ENCODE results near the gene GPR143. TPM values are rescaled to one million over a fixed set of nuclear protein-coding genes. Genes with fewer than 3 reads are reported as not detected.
A peak's percentile ranks its signal among the peaks of the same experiment; 100 is the strongest.

Gene GPR143
- total and polyA plus RNA-seq, 10 of the 15 experiments (the other 5 are each of a cell fraction or from before 2014, with no cell fraction given): 0.05 to 0.31 (median 0.15) TPM; not detected in 5

DNA sequence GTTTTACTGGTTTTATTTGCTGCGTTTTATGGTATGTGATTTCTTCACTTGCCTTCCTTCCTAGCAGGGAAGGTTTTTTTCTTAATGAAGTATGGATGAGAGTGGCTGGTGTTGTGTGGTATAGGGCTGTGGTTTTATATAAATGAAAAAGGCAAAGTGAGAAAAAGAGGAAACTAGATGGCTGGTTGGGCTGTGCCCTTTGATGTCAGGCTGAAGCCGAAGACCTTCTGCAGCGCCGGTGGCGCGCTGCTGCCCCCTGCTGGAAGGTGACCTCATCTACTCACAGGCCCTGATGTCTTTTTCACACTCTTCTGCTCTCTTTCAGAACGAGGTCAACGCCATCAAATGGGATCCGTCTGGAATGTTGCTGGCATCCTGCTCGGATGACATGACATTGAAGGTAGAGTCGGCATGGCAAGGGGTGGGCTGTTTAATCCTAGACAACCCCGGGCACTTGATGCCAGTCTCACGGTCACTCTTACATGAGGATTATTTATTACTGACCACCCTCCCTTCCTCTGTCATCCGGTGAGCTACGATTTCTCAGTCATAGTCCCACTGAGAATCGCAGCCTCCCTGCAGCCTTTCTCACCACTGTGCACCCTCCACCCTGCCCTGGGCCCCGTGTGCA is 56.6 kb downstream of the GPR143 start (continued):
- TF ChIP-seq IRF5 (IDR thresholded peaks at IDR 0.05; ENCODE audit: borderline replicate concordance) (no peak), SMC3 (IDR thresholded peaks at IDR 0.05; ENCODE audit: borderline replicate concordance, low read length) (peak; percentile 88), RAD51 (IDR thresholded peaks at IDR 0.05) (no peak), SIX5 (IDR thresholded peaks at IDR 0.05; ENCODE audit: low read depth, low read length, severe bottlenecking) (no peak), ESRRA (IDR thresholded peaks at IDR 0.05; ENCODE audit: low read length) (0 out of 2 replicates have a peak, but pooled peaks have one; percentile 33), MEF2A (IDR thresholded peaks at IDR 0.05; ENCODE audit: insufficient read depth, low read depth, low read length) (no peak), RUNX3 (IDR thresholded peaks at IDR 0.05; ENCODE audit: low read length) (peak; percentile 42; the same call in 1 of the 2 replicates), TCF7 (IDR thresholded peaks at IDR 0.05; ENCODE audit: borderline replicate concordance) (peak; percentile 85), EGR1 (IDR thresholded peaks at IDR 0.05; ENCODE audit: borderline replicate concordance in 1 of 2, low read depth in 2 of 2, low read length in 2 of 2) (no peak), IRF4 (IDR thresholded peaks at IDR 0.05; ENCODE audit: low read depth, low read length) (0 out of 2 replicates have a peak, but pooled peaks have one; percentile 52), BHLHE40 (IDR thresholded peaks at IDR 0.05; ENCODE audit: borderline replicate concordance in 1 of 2, low read depth in 2 of 2, low read length in 1 of 2) (0 out of 4 replicates have a peak, but pooled peaks of 1 of the 2 experiments have one; percentile 11), CEBPB (IDR thresholded peaks at IDR 0.05; ENCODE audit: borderline replicate concordance in 1 of 2, low read depth in 2 of 2, low read length in 2 of 2) (no peak), CHD1 (IDR thresholded peaks at IDR 0.05; ENCODE audit: low read depth, low read length) (no peak), MXI1 (IDR thresholded peaks at IDR 0.05; ENCODE audit: low read depth, low read length) (no peak), CBX5 (IDR thresholded peaks at IDR 0.05; ENCODE audit: low read depth) (no peak), RAD21 (IDR thresholded peaks at IDR 0.05; ENCODE audit: insufficient read depth, low read depth, low read length) (peak; percentile 91), SMAD5 (IDR thresholded peaks at IDR 0.05; ENCODE audit: low read depth) (no peak), SREBF1 (IDR thresholded peaks at IDR 0.05; ENCODE audit: low read length) (0 out of 2 replicates have a peak, but pooled peaks have one; percentile 24), DPF2 (IDR thresholded peaks at IDR 0.05) (no peak)
- TF ChIP-seq, protein P1, sequence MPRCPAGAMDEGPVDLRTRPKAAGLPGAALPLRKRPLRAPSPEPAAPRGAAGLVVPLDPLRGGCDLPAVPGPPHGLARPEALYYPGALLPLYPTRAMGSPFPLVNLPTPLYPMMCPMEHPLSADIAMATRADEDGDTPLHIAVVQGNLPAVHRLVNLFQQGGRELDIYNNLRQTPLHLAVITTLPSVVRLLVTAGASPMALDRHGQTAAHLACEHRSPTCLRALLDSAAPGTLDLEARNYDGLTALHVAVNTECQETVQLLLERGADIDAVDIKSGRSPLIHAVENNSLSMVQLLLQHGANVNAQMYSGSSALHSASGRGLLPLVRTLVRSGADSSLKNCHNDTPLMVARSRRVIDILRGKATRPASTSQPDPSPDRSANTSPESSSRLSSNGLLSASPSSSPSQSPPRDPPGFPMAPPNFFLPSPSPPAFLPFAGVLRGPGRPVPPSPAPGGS (IDR thresholded peaks at IDR 0.05; ENCODE audit: borderline replicate concordance, insufficient read depth, low read depth, low read length, poor library complexity, severe bottlenecking): no peak
- TF ChIP-seq, protein P2, sequence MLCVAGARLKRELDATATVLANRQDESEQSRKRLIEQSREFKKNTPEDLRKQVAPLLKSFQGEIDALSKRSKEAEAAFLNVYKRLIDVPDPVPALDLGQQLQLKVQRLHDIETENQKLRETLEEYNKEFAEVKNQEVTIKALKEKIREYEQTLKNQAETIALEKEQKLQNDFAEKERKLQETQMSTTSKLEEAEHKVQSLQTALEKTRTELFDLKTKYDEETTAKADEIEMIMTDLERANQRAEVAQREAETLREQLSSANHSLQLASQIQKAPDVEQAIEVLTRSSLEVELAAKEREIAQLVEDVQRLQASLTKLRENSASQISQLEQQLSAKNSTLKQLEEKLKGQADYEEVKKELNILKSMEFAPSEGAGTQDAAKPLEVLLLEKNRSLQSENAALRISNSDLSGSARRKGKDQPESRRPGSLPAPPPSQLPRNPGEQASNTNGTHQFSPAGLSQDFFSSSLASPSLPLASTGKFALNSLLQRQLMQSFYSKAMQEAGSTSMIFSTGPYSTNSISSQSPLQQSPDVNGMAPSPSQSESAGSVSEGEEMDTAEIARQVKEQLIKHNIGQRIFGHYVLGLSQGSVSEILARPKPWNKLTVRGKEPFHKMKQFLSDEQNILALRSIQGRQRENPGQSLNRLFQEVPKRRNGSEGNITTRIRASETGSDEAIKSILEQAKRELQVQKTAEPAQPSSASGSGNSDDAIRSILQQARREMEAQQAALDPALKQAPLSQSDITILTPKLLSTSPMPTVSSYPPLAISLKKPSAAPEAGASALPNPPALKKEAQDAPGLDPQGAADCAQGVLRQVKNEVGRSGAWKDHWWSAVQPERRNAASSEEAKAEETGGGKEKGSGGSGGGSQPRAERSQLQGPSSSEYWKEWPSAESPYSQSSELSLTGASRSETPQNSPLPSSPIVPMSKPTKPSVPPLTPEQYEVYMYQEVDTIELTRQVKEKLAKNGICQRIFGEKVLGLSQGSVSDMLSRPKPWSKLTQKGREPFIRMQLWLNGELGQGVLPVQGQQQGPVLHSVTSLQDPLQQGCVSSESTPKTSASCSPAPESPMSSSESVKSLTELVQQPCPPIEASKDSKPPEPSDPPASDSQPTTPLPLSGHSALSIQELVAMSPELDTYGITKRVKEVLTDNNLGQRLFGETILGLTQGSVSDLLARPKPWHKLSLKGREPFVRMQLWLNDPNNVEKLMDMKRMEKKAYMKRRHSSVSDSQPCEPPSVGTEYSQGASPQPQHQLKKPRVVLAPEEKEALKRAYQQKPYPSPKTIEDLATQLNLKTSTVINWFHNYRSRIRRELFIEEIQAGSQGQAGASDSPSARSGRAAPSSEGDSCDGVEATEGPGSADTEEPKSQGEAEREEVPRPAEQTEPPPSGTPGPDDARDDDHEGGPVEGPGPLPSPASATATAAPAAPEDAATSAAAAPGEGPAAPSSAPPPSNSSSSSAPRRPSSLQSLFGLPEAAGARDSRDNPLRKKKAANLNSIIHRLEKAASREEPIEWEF (IDR thresholded peaks at IDR 0.05; ENCODE audit: insufficient replicate concordance, low read depth, low read length): no peak

Measured in GM12878 (cell line).